Measurements from ENCODE around the gene ZNF423.

DNA sequence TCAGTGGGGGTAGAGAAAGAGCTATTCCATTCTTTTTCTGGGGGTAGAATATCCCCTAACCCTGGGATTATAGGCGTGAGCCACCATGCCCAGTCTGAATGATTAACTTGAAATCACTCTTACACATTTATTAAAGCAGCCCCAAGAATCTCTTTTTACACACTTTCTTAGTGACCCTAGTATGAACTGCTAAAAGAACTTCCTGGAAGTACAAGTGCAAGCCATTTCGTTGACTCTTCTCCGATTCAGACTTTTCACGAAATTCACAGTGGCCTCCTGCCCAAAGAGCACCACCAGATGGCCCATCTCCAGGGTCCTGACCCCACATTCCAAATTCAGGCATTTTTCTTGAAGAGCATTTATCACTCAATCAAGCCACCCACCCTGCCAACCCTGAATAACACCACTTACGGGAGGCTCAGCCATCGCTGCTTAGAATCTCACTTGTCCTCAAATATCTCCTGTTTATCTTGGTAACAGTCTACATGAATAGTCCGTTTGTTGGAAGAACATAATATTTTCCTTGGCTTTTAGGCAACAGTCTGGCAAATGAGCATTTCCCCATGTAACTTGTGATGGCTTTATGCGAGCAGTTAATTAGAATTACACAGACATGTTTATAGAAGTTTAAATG lies 28.0 kb downstream of the ZNF423 start:
- TF ChIP-seq TAF1 (IDR thresholded peaks at IDR 0.05; ENCODE audit: low read depth, low read length) (no peak), POLR2AphosphoS5 (IDR thresholded peaks at IDR 0.05; ENCODE audit: low read depth, low read length) (no peak), POLR2A (IDR thresholded peaks at IDR 0.05; ENCODE audit: low read depth, low read length) (no peak), SPI1 (IDR thresholded peaks at IDR 0.05; ENCODE audit: low read depth, low read length) (no peak), POU2F2 (IDR thresholded peaks at IDR 0.05; ENCODE audit: low read depth, low read length) (no peak)

All from GM12891 (cell line).